Lung (tissue), 12 donors: ENCODE measurements around the gene PRSS2. TPM values are rescaled to one million over a fixed set of nuclear protein-coding genes. Genes with fewer than 3 reads are reported as not detected.

Experiments used
- ATAC-seq: fragments of 200-7000 bp; cut with Tn5 transposase; one replicate; pipeline ENCODE4 v1.9.1; 2020; ENCODE audit warnings: moderate number of reproducible peaks; ENCODE audit not compliant: insufficient read depth, low FRiP score
- DNase-seq, 3 donors: peaks; one replicate each; pipeline ENCODE4 v3.0.0-alpha.2; 2013 to 2017
- H3K27ac ChIP-seq, 2 donors: one replicate each; pipeline ENCODE4 v1.5.1; 2013; ENCODE audit warnings: mild to moderate bottlenecking in 2 of 2, moderate library complexity in 2 of 2, control low read depth in 1 of 2, inconsistent platforms in 1 of 2, low read depth in 1 of 2, low read length in 1 of 2
- H3K27me3 ChIP-seq, 3 donors: one replicate each; pipeline ENCODE4 v1.5.1; 2013; ENCODE audit warnings: low read length in 2 of 3; ENCODE audit not compliant: control insufficient read depth in 3 of 3, insufficient read depth in 3 of 3
- H3K36me3 ChIP-seq, 4 donors: one replicate each; pipeline ENCODE4 v1.5.1; 2013; ENCODE audit warnings: low read length in 4 of 4, mild to moderate bottlenecking in 1 of 4, moderate library complexity in 1 of 4; ENCODE audit not compliant: control insufficient read depth in 4 of 4, insufficient read depth in 4 of 4
- H3K4me1 ChIP-seq, 5 donors: one replicate each; pipeline ENCODE4 v1.5.1; 2013; ENCODE audit warnings: low read length in 5 of 5, mild to moderate bottlenecking in 2 of 5, moderate library complexity in 1 of 5; ENCODE audit not compliant: control insufficient read depth in 5 of 5, insufficient read depth in 5 of 5
- H3K4me3 ChIP-seq: one replicate; pipeline ENCODE4 v1.5.1; 2013; ENCODE audit warnings: mild to moderate bottlenecking, control low read depth, moderate library complexity
- H3K9ac ChIP-seq, 2 donors: one replicate each; pipeline ENCODE4 v1.5.1; 2013; ENCODE audit warnings: low read length in 2 of 2, control low read depth in 1 of 2; ENCODE audit not compliant: insufficient read depth in 1 of 2
- H3K9me3 ChIP-seq, 4 donors: one replicate each; pipeline ENCODE4 v1.5.1; 2013; ENCODE audit warnings: low read length in 3 of 4, mild to moderate bottlenecking in 1 of 4, moderate library complexity in 1 of 4; ENCODE audit not compliant: control insufficient read depth in 4 of 4, insufficient read depth in 3 of 4
- WGBS, 2 donors: extraction: QIAGEN DNeasy Blood & Tissue Kit; methylation state at CpG; one replicate each; pipeline ENCODE4 v1.1.7; 2013; 5-methylcytosine and 5-hydroxymethylcytosine counted together
- polyA plus RNA-seq, 2 donors: library from polyadenylated mRNA; stranded (reverse); fragments of 200-250 nt; gene quantifications; one replicate each; pipeline ENCODE4 v1.2.1, GENCODE V29; 2013
- total RNA-seq, 2 donors: library from RNA; depleted of rRNA in 1 of 2; stranded (reverse); fragments of >200 nt in 1 of 2; gene quantifications; one replicate each; pipeline ENCODE4 v1.2.1, GENCODE V29; 2014 to 2021
- TF ChIP-seq, protein P1 (sequence below): IDR thresholded peaks from 2 replicates; pipeline ENCODE4 v1.5.1; 2012; ENCODE audit warnings: mild to moderate bottlenecking; ENCODE audit errors: control extremely low read depth, extremely low read depth
- donor health status: control.
- donor health status: control.
- donor health status: Bipolar disorder and iron deficiency.
- donor health status: healthy.
- donor health status: DM: yes; HTN: yes; CAD: no.

The PRSS2 gene
- total and polyA plus RNA-seq, 4 donors: 0.35 to 47.9 (median 1.7) TPM; not detected in 1

DNA sequence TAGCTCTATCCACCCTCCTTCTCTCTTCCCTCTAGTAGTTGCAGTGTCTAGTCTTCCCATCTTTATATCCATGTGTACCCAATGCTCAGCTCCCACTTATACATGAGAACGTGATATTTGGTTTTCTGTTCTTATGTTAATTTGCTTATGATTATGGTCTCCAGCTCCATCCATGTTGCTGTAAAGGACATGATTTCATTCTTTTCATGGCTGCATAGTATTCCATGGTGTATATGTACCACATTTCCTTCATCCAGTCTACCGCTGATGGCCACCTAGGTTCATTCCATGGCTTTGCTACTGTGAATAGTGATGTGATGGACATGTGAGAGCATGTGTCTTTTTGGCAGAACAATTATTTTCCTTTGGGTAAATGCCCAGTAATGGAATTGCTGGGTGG is 6.5 kb downstream of the PRSS2 start:
- Histone ChIP-seq H3K4me1 (no peaks in the 10 kb centered on the region), H3K9ac (no peak overlapping the region), H3K27ac (no peak overlapping the region), H3K27me3 (peaks cover 0 to 3% (median 0%) of the 10 kb centered on the region in 3 donors), H3K4me3 (no peak overlapping the region), H3K9me3 (no peaks in the 10 kb centered on the region), H3K36me3 (no peaks in the 10 kb centered on the region)
- DNase-seq: no peak
- WGBS, 2 donors: 96 to 100% methylated on average over 2 of the region's 2 CpGs
- TF ChIP-seq, protein P1, sequence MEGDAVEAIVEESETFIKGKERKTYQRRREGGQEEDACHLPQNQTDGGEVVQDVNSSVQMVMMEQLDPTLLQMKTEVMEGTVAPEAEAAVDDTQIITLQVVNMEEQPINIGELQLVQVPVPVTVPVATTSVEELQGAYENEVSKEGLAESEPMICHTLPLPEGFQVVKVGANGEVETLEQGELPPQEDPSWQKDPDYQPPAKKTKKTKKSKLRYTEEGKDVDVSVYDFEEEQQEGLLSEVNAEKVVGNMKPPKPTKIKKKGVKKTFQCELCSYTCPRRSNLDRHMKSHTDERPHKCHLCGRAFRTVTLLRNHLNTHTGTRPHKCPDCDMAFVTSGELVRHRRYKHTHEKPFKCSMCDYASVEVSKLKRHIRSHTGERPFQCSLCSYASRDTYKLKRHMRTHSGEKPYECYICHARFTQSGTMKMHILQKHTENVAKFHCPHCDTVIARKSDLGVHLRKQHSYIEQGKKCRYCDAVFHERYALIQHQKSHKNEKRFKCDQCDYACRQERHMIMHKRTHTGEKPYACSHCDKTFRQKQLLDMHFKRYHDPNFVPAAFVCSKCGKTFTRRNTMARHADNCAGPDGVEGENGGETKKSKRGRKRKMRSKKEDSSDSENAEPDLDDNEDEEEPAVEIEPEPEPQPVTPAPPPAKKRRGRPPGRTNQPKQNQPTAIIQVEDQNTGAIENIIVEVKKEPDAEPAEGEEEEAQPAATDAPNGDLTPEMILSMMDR: no peak
- no peak for ATAC-seq

DNA sequence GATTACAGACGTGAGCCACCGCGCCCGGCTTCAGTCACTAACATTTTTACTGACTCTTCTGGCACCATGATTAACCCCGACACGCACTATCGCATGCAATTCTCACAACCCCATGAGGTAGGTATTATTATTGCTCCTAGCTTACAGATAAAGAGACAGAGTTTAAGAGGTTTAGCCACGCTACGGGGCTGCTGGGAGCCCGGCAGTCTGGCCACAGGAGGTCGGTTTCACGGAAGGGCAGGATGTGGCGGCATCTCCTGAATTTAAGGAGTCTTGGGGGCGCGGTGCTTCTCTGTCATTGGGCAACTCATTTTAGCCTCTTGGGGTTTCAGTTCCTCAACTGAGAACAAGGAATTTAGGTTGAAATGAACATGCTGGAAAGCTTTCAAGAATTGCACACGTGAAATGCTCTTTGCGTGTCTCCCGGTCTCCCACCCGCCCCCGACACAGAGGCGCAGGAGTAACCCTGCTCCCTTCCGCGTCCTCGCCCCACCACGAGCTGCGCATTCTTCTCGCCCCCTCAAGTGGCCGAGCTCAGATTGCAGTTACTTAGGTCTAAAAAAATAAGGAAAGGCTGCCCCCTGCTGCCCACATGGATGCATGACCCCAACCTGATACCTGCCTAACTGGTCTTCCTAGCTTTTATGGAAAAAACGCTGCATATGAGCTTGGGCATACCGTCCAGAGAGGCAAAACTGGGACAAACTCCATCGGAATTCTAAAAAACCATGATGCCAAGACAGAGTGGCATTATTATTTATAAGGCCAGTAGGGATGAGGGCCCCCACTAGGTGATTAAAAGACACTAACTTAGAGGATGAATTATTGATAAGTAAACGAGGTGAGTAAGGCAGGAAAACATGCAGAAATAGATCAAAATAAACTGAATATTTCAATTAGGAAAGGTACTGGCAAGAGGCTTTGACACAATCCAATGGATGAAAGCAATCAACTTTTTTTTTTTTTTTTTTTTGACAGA is 12.4 kb downstream of the PRSS2 start:
- 12 to 15% methylated on average over 32 of the region's 32 CpGs for WGBS, 2 donors
- DNase-seq (peak; percentile 88 to 92 (median 89)), ATAC-seq (peak; percentile 92)
- H3K4me1 ChIP-seq: peaks cover 0 to 1% (median 0%) of the 10 kb centered on the region in 5 donors
- no peak overlapping the region for H3K4me3 ChIP-seq
- no peaks in the 10 kb centered on the region for H3K27me3 ChIP-seq
- no peak overlapping the region for H3K27ac ChIP-seq
- H3K9me3 ChIP-seq: no peaks in the 10 kb centered on the region
- H3K9ac ChIP-seq: no peak overlapping the region
- TF ChIP-seq, protein P1: peak; percentile 96
- H3K36me3 ChIP-seq: no peaks in the 10 kb centered on the region

DNA sequence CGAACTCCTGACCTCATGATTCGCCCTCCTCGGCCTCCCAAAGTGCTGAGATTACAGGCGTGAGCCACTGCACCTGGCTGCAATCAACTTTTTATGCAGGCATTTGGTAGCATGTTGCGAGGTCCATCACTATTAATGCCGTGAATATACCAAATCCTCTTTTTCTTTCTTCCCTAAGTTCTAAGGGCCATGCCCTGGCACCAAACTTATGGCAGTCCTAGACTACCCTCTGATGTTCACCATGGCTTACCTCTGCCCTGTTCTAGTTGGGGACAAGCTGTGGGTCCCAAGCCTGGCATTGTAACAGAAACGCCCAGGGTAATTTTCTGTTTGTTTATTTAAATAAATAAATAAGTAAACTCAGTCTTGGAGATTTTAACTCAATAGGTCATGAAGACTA is 13.3 kb downstream of the PRSS2 start:
- no peak for DNase-seq
- Histone ChIP-seq H3K4me1 (peaks cover 0 to 1% (median 0%) of the 10 kb centered on the region in 5 donors), H3K27me3 (no peaks in the 10 kb centered on the region), H3K27ac (no peak overlapping the region), H3K9ac (no peak overlapping the region), H3K36me3 (no peaks in the 10 kb centered on the region), H3K4me3 (no peak overlapping the region), H3K9me3 (no peaks in the 10 kb centered on the region)
- no peak for ATAC-seq
- 81 to 82% methylated on average over 7 of the region's 7 CpGs for WGBS, 2 donors
- TF ChIP-seq, protein P1: no peak
